ENCODE results near the gene CACNB4. TPM values are rescaled to one million over a fixed set of nuclear protein-coding genes. Genes with fewer than 3 reads are reported as not detected.

CACNB4 gene
- total RNA-seq, 2 experiments from 2014 or later = 0.06 to 0.76 TPM

DNA sequence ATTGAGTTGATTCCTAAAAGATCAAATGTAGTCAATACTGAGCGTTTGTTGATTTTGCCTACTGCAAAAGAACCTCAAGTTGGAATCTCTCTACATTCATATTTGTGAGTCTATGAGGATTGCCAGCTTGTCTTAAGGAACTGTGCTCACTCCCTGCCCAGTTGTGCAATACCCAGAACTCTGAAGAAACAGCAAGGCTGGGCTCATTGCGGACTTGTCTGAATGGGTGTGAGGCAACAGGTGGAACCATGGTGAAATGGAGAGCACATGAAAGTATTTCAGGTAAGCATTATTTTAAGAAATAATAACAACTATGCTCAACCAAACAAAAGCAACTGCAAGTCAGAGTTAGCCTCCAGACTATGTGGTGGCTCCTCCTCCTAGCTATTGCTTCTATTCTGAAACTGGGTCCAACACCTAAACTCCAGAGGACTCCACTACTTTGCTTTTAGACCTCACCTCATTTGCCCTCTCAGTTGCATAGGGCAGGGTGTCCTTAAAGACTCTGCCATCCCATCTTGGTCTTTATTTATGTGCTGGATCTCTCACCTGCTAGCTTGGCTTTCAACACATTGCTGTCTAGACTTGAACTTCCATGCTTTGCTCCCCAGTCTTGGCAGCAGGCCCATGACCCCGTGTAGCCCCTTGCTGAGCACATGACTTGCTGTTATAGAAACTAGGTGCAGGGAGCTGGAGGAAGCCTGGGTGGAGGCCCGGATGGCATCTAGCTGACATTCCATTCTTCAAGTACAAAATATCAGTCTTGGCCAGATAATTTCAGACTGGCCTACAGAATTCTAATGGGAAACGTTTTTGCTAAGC, 175.8 kb downstream of the CACNB4 start:
- BruUV-seq (replicated peaks) = no TSS peak
- H3K4me3 ChIP-seq (ENCODE audit: low read depth, low read length, poor library complexity, severe bottlenecking) = no peak overlapping the region
- no peaks in the 10 kb centered on the region for H3K4me1 ChIP-seq (ENCODE audit: insufficient read depth, low read length, poor library complexity, severe bottlenecking)
- H3K79me2 ChIP-seq (ENCODE audit: insufficient read depth, low read depth, low read length) = no peaks in the 10 kb centered on the region
- no peak overlapping the region for H3K27ac ChIP-seq (ENCODE audit: low read depth, low read length, poor library complexity, severe bottlenecking)
- no peaks in the 10 kb centered on the region for H3K9me2 ChIP-seq (ENCODE audit: insufficient read depth, low read length)
- intact Hi-C loops (cut with micrococcal nuclease; ENCODE audit: unreplicated experiment) = no loop called here
- TF ChIP-seq EZH2phosphoT487 (IDR thresholded peaks at IDR 0.05; ENCODE audit: borderline replicate concordance, low read depth, low read length) = no peak
- TF ChIP-seq, protein P1, sequence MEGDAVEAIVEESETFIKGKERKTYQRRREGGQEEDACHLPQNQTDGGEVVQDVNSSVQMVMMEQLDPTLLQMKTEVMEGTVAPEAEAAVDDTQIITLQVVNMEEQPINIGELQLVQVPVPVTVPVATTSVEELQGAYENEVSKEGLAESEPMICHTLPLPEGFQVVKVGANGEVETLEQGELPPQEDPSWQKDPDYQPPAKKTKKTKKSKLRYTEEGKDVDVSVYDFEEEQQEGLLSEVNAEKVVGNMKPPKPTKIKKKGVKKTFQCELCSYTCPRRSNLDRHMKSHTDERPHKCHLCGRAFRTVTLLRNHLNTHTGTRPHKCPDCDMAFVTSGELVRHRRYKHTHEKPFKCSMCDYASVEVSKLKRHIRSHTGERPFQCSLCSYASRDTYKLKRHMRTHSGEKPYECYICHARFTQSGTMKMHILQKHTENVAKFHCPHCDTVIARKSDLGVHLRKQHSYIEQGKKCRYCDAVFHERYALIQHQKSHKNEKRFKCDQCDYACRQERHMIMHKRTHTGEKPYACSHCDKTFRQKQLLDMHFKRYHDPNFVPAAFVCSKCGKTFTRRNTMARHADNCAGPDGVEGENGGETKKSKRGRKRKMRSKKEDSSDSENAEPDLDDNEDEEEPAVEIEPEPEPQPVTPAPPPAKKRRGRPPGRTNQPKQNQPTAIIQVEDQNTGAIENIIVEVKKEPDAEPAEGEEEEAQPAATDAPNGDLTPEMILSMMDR (conservative IDR thresholded peaks at IDR 0.05; ENCODE audit: low read length) = no peak
- CTCF ChIA-PET (ENCODE audit: unreplicated experiment) = no interaction called here
- H3K4me2 ChIP-seq (ENCODE audit: low read length) = no peak overlapping the region
- H4K20me1 ChIP-seq (ENCODE audit: insufficient read depth, low read length) = no peaks in the 10 kb centered on the region
- POLR2A ChIA-PET = interaction anchor here (0.7 to 1.4 kb wide), 2 partner anchors 11 to 30 kb away, joined by 4 to 5 read pairs; no protein-coding TSS in a partner anchor
- H3K9me3 ChIP-seq (ENCODE audit: low read length) = no peaks in the 10 kb centered on the region
- no peaks in the 10 kb centered on the region for H3K36me3 ChIP-seq (ENCODE audit: insufficient read depth, low read length)
- H2AFZ ChIP-seq (ENCODE audit: low read length) = no peak overlapping the region
- no peak for DNase-seq (ENCODE audit: low spot score)

DNA sequence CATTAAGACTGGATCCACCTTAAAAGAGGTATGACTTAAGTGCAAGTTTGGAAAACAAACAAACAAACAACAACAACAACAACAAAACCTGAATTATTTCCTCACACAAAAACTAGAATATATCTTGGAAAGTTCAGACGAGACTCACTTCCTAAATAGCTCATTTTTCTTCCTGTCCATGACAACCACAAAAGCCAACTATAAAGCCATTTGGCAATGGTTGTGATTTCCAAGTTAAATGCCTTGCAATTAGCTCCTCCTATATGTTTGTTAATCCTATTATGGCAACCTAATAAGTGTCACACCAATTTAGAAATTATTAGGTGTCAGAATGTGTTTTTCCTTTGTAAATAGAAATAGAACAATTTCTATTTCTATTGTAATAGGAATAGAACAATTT, 179.1 kb downstream of the CACNB4 start:
- no peaks in the 10 kb centered on the region for H3K4me1 ChIP-seq (ENCODE audit: insufficient read depth, low read length, poor library complexity, severe bottlenecking)
- H3K9me3 ChIP-seq (ENCODE audit: low read length) = no peaks in the 10 kb centered on the region
- H3K27ac ChIP-seq (ENCODE audit: low read depth, low read length, poor library complexity, severe bottlenecking) = no peak overlapping the region
- H3K9me2 ChIP-seq (ENCODE audit: insufficient read depth, low read length) = no peaks in the 10 kb centered on the region
- no TSS peak for BruUV-seq (replicated peaks)
- no peaks in the 10 kb centered on the region for H3K36me3 ChIP-seq (ENCODE audit: insufficient read depth, low read length)
- intact Hi-C loops (cut with micrococcal nuclease; ENCODE audit: unreplicated experiment) = no loop called here
- no peak for DNase-seq (ENCODE audit: low spot score)
- CTCF ChIA-PET (ENCODE audit: unreplicated experiment) = no interaction called here
- TF ChIP-seq, protein P1 (conservative IDR thresholded peaks at IDR 0.05; ENCODE audit: low read length) = no peak
- no peak for TF ChIP-seq EZH2phosphoT487 (IDR thresholded peaks at IDR 0.05; ENCODE audit: borderline replicate concordance, low read depth, low read length)
- no peak overlapping the region for H3K4me2 ChIP-seq (ENCODE audit: low read length)
- no peaks in the 10 kb centered on the region for H4K20me1 ChIP-seq (ENCODE audit: insufficient read depth, low read length)
- H3K79me2 ChIP-seq (ENCODE audit: insufficient read depth, low read depth, low read length) = no peaks in the 10 kb centered on the region
- no peak overlapping the region for H3K4me3 ChIP-seq (ENCODE audit: low read depth, low read length, poor library complexity, severe bottlenecking)
- POLR2A ChIA-PET = interaction anchor here (0.7 kb wide), 1 partner anchor 149 kb away, joined by 3 read pairs; no protein-coding TSS in a partner anchor
- H2AFZ ChIP-seq (ENCODE audit: low read length) = no peak overlapping the region

- no peaks in the 10 kb centered on the region for H3K4me1 ChIP-seq (ENCODE audit: insufficient read depth, low read length, poor library complexity, severe bottlenecking)
Measured at GRCh38 chr2:151918308-151918707, 180.5 kb downstream of the CACNB4 start.

More at GRCh38 chr2:151918308-151918707, 180.5 kb downstream of the CACNB4 start:
- Histone ChIP-seq H3K4me3 (ENCODE audit: low read depth, low read length, poor library complexity, severe bottlenecking) (no peak overlapping the region), H3K27ac (ENCODE audit: low read depth, low read length, poor library complexity, severe bottlenecking) (no peak overlapping the region), H3K79me2 (ENCODE audit: insufficient read depth, low read depth, low read length) (no peaks in the 10 kb centered on the region), H3K36me3 (ENCODE audit: insufficient read depth, low read length) (no peaks in the 10 kb centered on the region), H3K9me3 (ENCODE audit: low read length) (no peaks in the 10 kb centered on the region), H4K20me1 (ENCODE audit: insufficient read depth, low read length) (no peaks in the 10 kb centered on the region), H3K9me2 (ENCODE audit: insufficient read depth, low read length) (no peaks in the 10 kb centered on the region), H3K4me2 (ENCODE audit: low read length) (no peak overlapping the region), H2AFZ (ENCODE audit: low read length) (no peak overlapping the region)
- DNase-seq (ENCODE audit: low spot score) = no peak
- intact Hi-C loops (cut with micrococcal nuclease; ENCODE audit: unreplicated experiment) = no loop called here
- no peak for TF ChIP-seq EZH2phosphoT487 (IDR thresholded peaks at IDR 0.05; ENCODE audit: borderline replicate concordance, low read depth, low read length)
- TF ChIP-seq, protein P1 (conservative IDR thresholded peaks at IDR 0.05; ENCODE audit: low read length) = no peak
- BruUV-seq (replicated peaks) = no TSS peak
- POLR2A ChIA-PET = no interaction called here
- CTCF ChIA-PET (ENCODE audit: unreplicated experiment) = no interaction called here

Measured in OCI-LY7 (cell line).